ENCODE measurements around the gene CHRNG. TPM values are rescaled to one million over a fixed set of nuclear protein-coding genes. Genes with fewer than 3 reads are reported as not detected.
A peak's percentile ranks its signal among the peaks of the same experiment; 100 is the strongest.

The CHRNG gene
- total RNA-seq, 1 donor from 2014 or later, result not detected

- H3K27ac Mint-ChIP-seq, result no peak overlapping the region
- TF ChIP-seq, protein P1, sequence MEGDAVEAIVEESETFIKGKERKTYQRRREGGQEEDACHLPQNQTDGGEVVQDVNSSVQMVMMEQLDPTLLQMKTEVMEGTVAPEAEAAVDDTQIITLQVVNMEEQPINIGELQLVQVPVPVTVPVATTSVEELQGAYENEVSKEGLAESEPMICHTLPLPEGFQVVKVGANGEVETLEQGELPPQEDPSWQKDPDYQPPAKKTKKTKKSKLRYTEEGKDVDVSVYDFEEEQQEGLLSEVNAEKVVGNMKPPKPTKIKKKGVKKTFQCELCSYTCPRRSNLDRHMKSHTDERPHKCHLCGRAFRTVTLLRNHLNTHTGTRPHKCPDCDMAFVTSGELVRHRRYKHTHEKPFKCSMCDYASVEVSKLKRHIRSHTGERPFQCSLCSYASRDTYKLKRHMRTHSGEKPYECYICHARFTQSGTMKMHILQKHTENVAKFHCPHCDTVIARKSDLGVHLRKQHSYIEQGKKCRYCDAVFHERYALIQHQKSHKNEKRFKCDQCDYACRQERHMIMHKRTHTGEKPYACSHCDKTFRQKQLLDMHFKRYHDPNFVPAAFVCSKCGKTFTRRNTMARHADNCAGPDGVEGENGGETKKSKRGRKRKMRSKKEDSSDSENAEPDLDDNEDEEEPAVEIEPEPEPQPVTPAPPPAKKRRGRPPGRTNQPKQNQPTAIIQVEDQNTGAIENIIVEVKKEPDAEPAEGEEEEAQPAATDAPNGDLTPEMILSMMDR (IDR thresholded peaks at IDR 0.05; ENCODE audit: unreplicated experiment), result no peak
- H3K27me3 Mint-ChIP-seq, result peaks cover 66% of the 10 kb centered on the region
- peak overlapping the region; percentile 74 for H3K4me3 Mint-ChIP-seq (ENCODE audit: low read depth)
- H3K4me1 Mint-ChIP-seq (ENCODE audit: low read depth), result peaks cover 4% of the 10 kb centered on the region
- no peaks in the 10 kb centered on the region for H3K36me3 Mint-ChIP-seq (ENCODE audit: insufficient read depth)
- no peaks in the 10 kb centered on the region for H3K9me3 Mint-ChIP-seq (ENCODE audit: low read depth)
- no peak for DNase-seq (ENCODE audit: low spot score, unreplicated experiment)
Observed at GRCh38 chr2:232502911-232503808, 36.3 kb upstream of the CHRNG start.

DNA sequence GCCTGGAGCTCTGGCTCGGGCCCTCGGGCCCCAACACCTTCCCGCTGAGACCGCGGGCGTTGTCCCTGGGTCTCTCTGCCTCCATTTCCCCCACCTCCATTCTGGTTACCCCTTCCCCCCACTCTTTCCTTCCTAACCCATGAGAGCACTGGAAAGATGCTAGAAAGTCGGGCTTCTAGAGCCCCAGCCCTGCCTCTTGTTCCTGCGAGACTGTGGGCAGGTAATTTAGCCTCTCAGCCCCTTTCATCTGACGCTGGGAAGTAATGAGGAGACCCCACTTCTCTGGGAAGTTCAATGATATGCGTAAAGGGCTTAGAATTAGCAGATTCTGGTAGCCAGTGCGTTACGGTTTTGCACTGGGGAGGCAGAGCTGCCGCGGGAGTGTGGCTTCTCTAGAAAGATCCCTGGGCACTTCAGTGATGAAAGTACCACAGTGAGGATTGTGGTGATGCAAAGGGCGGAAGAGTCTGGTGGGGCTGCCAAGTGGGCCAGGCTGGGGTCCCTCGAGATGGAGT lies 35.6 kb upstream of the CHRNG start:
- Mint-ChIP-seq H3K4me1 (ENCODE audit: low read depth) (peaks cover 4% of the 10 kb centered on the region), H3K9me3 (ENCODE audit: low read depth) (no peaks in the 10 kb centered on the region), H3K27me3 (peaks cover 60% of the 10 kb centered on the region), H3K4me3 (ENCODE audit: low read depth) (peak overlapping the region; percentile 60), H3K36me3 (ENCODE audit: insufficient read depth) (no peaks in the 10 kb centered on the region), H3K27ac (no peak overlapping the region)
- TF ChIP-seq, protein P1 (IDR thresholded peaks at IDR 0.05; ENCODE audit: unreplicated experiment), result no peak
- DNase-seq (ENCODE audit: low spot score, unreplicated experiment), result no peak

- DNase-seq (ENCODE audit: low spot score, unreplicated experiment), result no peak
- Mint-ChIP-seq H3K4me3 (ENCODE audit: low read depth) (peak overlapping the region; percentile 30), H3K27me3 (peaks cover 57% of the 10 kb centered on the region)
Observed at GRCh38 chr2:232504438-232504837, 35.1 kb upstream of the CHRNG start.

DNA sequence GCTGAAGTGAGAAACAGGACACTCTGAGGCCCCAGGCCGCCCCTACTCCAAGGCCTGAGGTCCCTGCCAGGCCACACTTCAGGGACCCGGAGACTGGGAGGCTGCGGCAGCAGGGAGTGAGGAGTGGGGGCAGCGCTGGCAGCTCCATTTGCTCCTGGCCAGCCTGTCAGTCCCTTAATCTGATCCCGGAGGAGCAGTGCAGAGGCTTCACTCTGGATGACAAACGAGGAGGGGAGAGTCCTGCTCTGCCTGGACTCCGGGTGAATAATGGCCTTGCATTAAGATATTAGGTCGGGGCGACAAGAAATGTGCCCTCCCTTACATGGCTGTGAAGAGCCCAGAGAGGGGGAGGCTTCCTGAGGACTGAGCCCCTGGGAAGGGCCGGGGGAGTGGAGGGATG lies 33.6 kb upstream of the CHRNG start:
- no peaks in the 10 kb centered on the region for H3K9me3 Mint-ChIP-seq (ENCODE audit: low read depth)
- no peak for DNase-seq (ENCODE audit: low spot score, unreplicated experiment)
- H3K27me3 Mint-ChIP-seq, result peaks cover 48% of the 10 kb centered on the region
- no peak overlapping the region for H3K27ac Mint-ChIP-seq
- TF ChIP-seq, protein P1 (IDR thresholded peaks at IDR 0.05; ENCODE audit: unreplicated experiment), result no peak
- peaks cover 4% of the 10 kb centered on the region for H3K4me1 Mint-ChIP-seq (ENCODE audit: low read depth)
- no peak overlapping the region for H3K4me3 Mint-ChIP-seq (ENCODE audit: low read depth)
- H3K36me3 Mint-ChIP-seq (ENCODE audit: insufficient read depth), result no peaks in the 10 kb centered on the region

More at GRCh38 chr2:232504438-232504837, 35.1 kb upstream of the CHRNG start:
- H3K9me3 Mint-ChIP-seq (ENCODE audit: low read depth), result no peaks in the 10 kb centered on the region
- TF ChIP-seq, protein P1 (IDR thresholded peaks at IDR 0.05; ENCODE audit: unreplicated experiment), result no peak
- H3K36me3 Mint-ChIP-seq (ENCODE audit: insufficient read depth), result no peaks in the 10 kb centered on the region
- no peak overlapping the region for H3K27ac Mint-ChIP-seq
- peaks cover 4% of the 10 kb centered on the region for H3K4me1 Mint-ChIP-seq (ENCODE audit: low read depth)

- H3K4me3 Mint-ChIP-seq (ENCODE audit: low read depth), result no peak overlapping the region
- H3K27me3 Mint-ChIP-seq, result peaks cover 48% of the 10 kb centered on the region
- H3K4me1 Mint-ChIP-seq (ENCODE audit: low read depth), result peaks cover 4% of the 10 kb centered on the region
- no peaks in the 10 kb centered on the region for H3K9me3 Mint-ChIP-seq (ENCODE audit: low read depth)
- H3K36me3 Mint-ChIP-seq (ENCODE audit: insufficient read depth), result no peaks in the 10 kb centered on the region
- no peak overlapping the region for H3K27ac Mint-ChIP-seq
- TF ChIP-seq, protein P1 (IDR thresholded peaks at IDR 0.05; ENCODE audit: unreplicated experiment), result no peak
- DNase-seq (ENCODE audit: low spot score, unreplicated experiment), result no peak
Observed at GRCh38 chr2:232506709-232507108, 32.8 kb upstream of the CHRNG start.

All from progenitor cell of endocrine pancreas (in vitro differentiated cells).